Measurements from ENCODE around the gene CD46. TPM values are rescaled to one million over a fixed set of nuclear protein-coding genes. Genes with fewer than 3 reads are reported as not detected.
"Not testable (repeated sequence)": the region's sequence is repeated elsewhere in the genome, so short reads cannot be mapped to it uniquely, and the experiment has no call there.

Gene CD46
- total RNA-seq, 2 donors from 2014 or later, result 77.5 to 92.0 TPM

- peaks cover 7 to 18% of the 10 kb centered on the region in 2 donors for H3K36me3 Mint-ChIP-seq
- H3K9me3 Mint-ChIP-seq, result no peaks in the 10 kb centered on the region
- H3K27ac Mint-ChIP-seq, result no peak overlapping the region
- no peak for DNase-seq (ENCODE audit: low spot score in 2 of 2)
- ATAC-seq, result no peak
Measured at GRCh38 chr1:207747627-207748492, 4.0 kb upstream of the CD46 start.

- DNase-seq (ENCODE audit: low spot score in 2 of 2) (no peak), ATAC-seq (no peak)
- Mint-ChIP-seq H3K9me3 (no peaks in the 10 kb centered on the region), H3K36me3 (peaks cover 7 to 18% of the 10 kb centered on the region in 2 donors), H3K27ac (peak overlapping the region in 1 of 2 donors; percentile 9)
Measured at GRCh38 chr1:207748737-207749528, 2.9 kb upstream of the CD46 start.

GRCh38 chr1:207750631-207751305 is 1.1 kb upstream of the CD46 start:
- no peak for ATAC-seq
- Mint-ChIP-seq H3K27ac (peak overlapping the region; percentile 98), H3K36me3 (peaks cover 7 to 18% of the 10 kb centered on the region in 2 donors), H3K9me3 (no peaks in the 10 kb centered on the region)
- DNase-seq (ENCODE audit: low spot score in 2 of 2), result no peak

GRCh38 chr1:207751463-207751789 is 428 bp upstream of the CD46 start:
- ATAC-seq; H3K9me3 Mint-ChIP-seq; DNase-seq (ENCODE audit: low spot score in 2 of 2): not testable (repeated sequence)
- H3K36me3 Mint-ChIP-seq, result peaks cover 10 to 18% of the 10 kb centered on the region in 2 donors
- peak overlapping the region; percentile 98 for H3K27ac Mint-ChIP-seq

GRCh38 chr1:207752456-207752998 is 673 bp downstream of the CD46 start:
- Mint-ChIP-seq H3K9me3 (no peaks in the 10 kb centered on the region), H3K36me3 (peaks cover 17 to 18% of the 10 kb centered on the region in 2 donors), H3K27ac (peak overlapping the region; percentile 98 to 99)
- DNase-seq (ENCODE audit: low spot score in 2 of 2), result peak; percentile 34 to 61
- peak; percentile 41 to 53 for ATAC-seq

GRCh38 chr1:207753611-207754010 is 1.8 kb downstream of the CD46 start:
- peaks cover 17 to 18% of the 10 kb centered on the region in 2 donors for H3K36me3 Mint-ChIP-seq
- no peak for DNase-seq (ENCODE audit: low spot score in 2 of 2)
- no peak for ATAC-seq
- H3K27ac Mint-ChIP-seq, result no peak overlapping the region
- H3K9me3 Mint-ChIP-seq, result no peaks in the 10 kb centered on the region

- DNase-seq (ENCODE audit: low spot score in 2 of 2) (no peak), ATAC-seq (no peak)
- Mint-ChIP-seq H3K36me3 (peaks cover 17 to 18% of the 10 kb centered on the region in 2 donors), H3K9me3 (no peaks in the 10 kb centered on the region), H3K27ac (peak overlapping the region in 1 of 2 donors; percentile 39)
Measured at GRCh38 chr1:207754011-207754410, 2.2 kb downstream of the CD46 start.

- Mint-ChIP-seq H3K36me3 (peaks cover 18 to 22% of the 10 kb centered on the region in 2 donors), H3K27ac (no peak overlapping the region), H3K9me3 (no peaks in the 10 kb centered on the region)
- DNase-seq (ENCODE audit: low spot score in 2 of 2) (no peak), ATAC-seq (no peak)
Measured at GRCh38 chr1:207754974-207755700, 3.3 kb downstream of the CD46 start.

GRCh38 chr1:207755846-207756693 is 4.2 kb downstream of the CD46 start:
- Mint-ChIP-seq H3K36me3 (peaks cover 21 to 22% of the 10 kb centered on the region in 2 donors), H3K9me3 (no peaks in the 10 kb centered on the region), H3K27ac (peak overlapping the region; percentile 33 to 70)
- ATAC-seq (no peak), DNase-seq (ENCODE audit: low spot score in 2 of 2) (no peak)

- H3K36me3 Mint-ChIP-seq, result peaks cover 31 to 60% of the 10 kb centered on the region in 2 donors
- ATAC-seq (no peak), DNase-seq (ENCODE audit: low spot score in 2 of 2) (no peak)
- H3K27ac Mint-ChIP-seq, result no peak overlapping the region
- no peaks in the 10 kb centered on the region for H3K9me3 Mint-ChIP-seq
Measured at GRCh38 chr1:207762622-207763021, 10.8 kb downstream of the CD46 start.

- no peak overlapping the region for H3K27ac Mint-ChIP-seq
- DNase-seq (ENCODE audit: low spot score in 2 of 2), result no peak
- no peaks in the 10 kb centered on the region for H3K9me3 Mint-ChIP-seq
- ATAC-seq, result no peak
- peaks cover 31 to 60% of the 10 kb centered on the region in 2 donors for H3K36me3 Mint-ChIP-seq
Measured at GRCh38 chr1:207763091-207763490, 11.2 kb downstream of the CD46 start.

GRCh38 chr1:207763972-207764371 is 12.1 kb downstream of the CD46 start:
- Mint-ChIP-seq H3K9me3 (no peaks in the 10 kb centered on the region), H3K36me3 (peaks cover 33 to 68% of the 10 kb centered on the region in 2 donors), H3K27ac (no peak overlapping the region)
- ATAC-seq (no peak), DNase-seq (ENCODE audit: low spot score in 2 of 2) (no peak)

GRCh38 chr1:207766569-207766968 is 14.7 kb downstream of the CD46 start:
- DNase-seq (ENCODE audit: low spot score in 2 of 2), result no peak
- H3K36me3 Mint-ChIP-seq, result peaks cover 40 to 75% of the 10 kb centered on the region in 2 donors
- peak overlapping the region in 1 of 2 donors; percentile 23 for H3K27ac Mint-ChIP-seq
- no peak for ATAC-seq
- H3K9me3 Mint-ChIP-seq, result peaks cover 0 to 3% of the 10 kb centered on the region in 2 donors

GRCh38 chr1:207770514-207770913 is 18.7 kb downstream of the CD46 start:
- peaks cover 54 to 76% of the 10 kb centered on the region in 2 donors for H3K36me3 Mint-ChIP-seq
- not testable (repeated sequence) for ATAC-seq

GRCh38 chr1:207776045-207776444 is 24.2 kb downstream of the CD46 start:
- ATAC-seq; H3K27ac Mint-ChIP-seq; DNase-seq (ENCODE audit: low spot score in 2 of 2): not testable (repeated sequence)
- peaks cover 4 to 16% of the 10 kb centered on the region in 2 donors for H3K9me3 Mint-ChIP-seq
- H3K36me3 Mint-ChIP-seq, result peaks cover 60 to 83% of the 10 kb centered on the region in 2 donors

More at GRCh38 chr1:207770514-207770913, 18.7 kb downstream of the CD46 start:
- H3K27ac Mint-ChIP-seq; DNase-seq (ENCODE audit: low spot score in 2 of 2); H3K9me3 Mint-ChIP-seq: not testable (repeated sequence)

Measured in activated naive CD4-positive, alpha-beta T cell treated with anti-CD3 and anti-CD28 coated beads, Interleukin-2, amount 50 U/mL, for 72 hours (primary cell).